Amygdala (tissue), 56 donors: ENCODE results near the gene STK35.

Experiments
- DNase-seq, 56 donors: peaks; one replicate each; lab custom pipeline; 2025; lab: John Stamatoyannopoulos, UW

Gene STK35

GRCh38 chr20:2132461-2132901, 30.9 kb downstream of the STK35 start:
- DNase-seq, result no peak

- DNase-seq, result no peak
Measured at GRCh38 chr20:2133318-2134183, 31.9 kb downstream of the STK35 start.

- DNase-seq, result no peak
Measured at GRCh38 chr20:2135013-2135412, 33.4 kb downstream of the STK35 start.

GRCh38 chr20:2136275-2136674, 34.6 kb downstream of the STK35 start:
- no peak for DNase-seq

- DNase-seq, result no peak
Measured at GRCh38 chr20:2137552-2138201, 36.0 kb downstream of the STK35 start.

- no peak for DNase-seq
Measured at GRCh38 chr20:2138396-2138795, 36.8 kb downstream of the STK35 start.

- no peak for DNase-seq
Measured at GRCh38 chr20:2139250-2139649, 37.6 kb downstream of the STK35 start.

- DNase-seq, result no peak
Measured at GRCh38 chr20:2139736-2140135, 38.1 kb downstream of the STK35 start.

GRCh38 chr20:2140561-2140960, 38.9 kb downstream of the STK35 start:
- peak in 1 of 56 donors; percentile 20 for DNase-seq

GRCh38 chr20:2141600-2142575, 40.3 kb downstream of the STK35 start:
- no peak for DNase-seq

- DNase-seq, result no peak
Measured at GRCh38 chr20:2142649-2143048, 41.0 kb downstream of the STK35 start.

GRCh38 chr20:2143594-2143993, 42.0 kb downstream of the STK35 start:
- no peak for DNase-seq

- no peak for DNase-seq
Measured at GRCh38 chr20:2144850-2145249, 43.2 kb downstream of the STK35 start.

GRCh38 chr20:2145376-2145775, 43.7 kb downstream of the STK35 start:
- no peak for DNase-seq

GRCh38 chr20:2146080-2146867, 44.6 kb downstream of the STK35 start:
- no peak for DNase-seq

GRCh38 chr20:2149507-2149906, 47.9 kb downstream of the STK35 start:
- no peak for DNase-seq

GRCh38 chr20:2150660-2151059, 49.0 kb downstream of the STK35 start:
- DNase-seq, result no peak

GRCh38 chr20:2151858-2152281, 50.2 kb downstream of the STK35 start:
- peak in 1 of 56 donors; percentile 28 for DNase-seq

GRCh38 chr20:2152317-2152716, 50.7 kb downstream of the STK35 start:
- no peak for DNase-seq

- no peak for DNase-seq
Measured at GRCh38 chr20:2153326-2153725, 51.7 kb downstream of the STK35 start.
